ENCODE measurements around the gene LAYN.

Gene LAYN

DNA sequence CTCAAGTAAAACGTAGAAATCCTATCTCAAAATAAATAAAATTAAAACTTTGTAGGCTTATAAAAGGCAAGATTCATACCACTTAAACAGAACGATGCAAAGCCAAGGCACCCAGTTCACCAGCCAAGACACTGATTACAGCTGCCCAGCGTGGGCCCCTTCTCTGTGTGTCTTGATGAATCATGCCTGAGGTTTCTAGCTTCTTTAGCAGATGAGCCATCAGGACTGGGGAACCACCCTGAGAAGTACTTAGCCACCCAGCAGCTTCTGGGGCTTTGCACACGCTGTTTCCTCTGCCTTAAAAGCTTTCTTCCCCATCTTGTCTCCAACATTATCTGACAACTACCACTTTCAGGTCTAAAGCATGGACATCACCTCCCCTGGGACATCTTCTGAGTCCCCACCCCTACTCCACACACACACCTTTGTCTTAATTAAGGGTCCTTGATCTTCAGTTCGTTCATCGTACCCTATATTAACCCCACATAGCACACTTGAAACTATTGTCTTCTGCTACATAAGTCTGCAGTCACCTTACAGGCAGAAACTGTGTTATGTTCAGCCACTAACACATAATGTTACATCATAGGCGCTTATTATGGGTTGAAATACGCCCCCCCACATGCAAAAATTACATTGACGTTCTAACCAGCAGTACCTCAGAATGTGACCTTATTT lies 8.7 kb upstream of the LAYN start:
- DNase-seq, result no peak

DNA sequence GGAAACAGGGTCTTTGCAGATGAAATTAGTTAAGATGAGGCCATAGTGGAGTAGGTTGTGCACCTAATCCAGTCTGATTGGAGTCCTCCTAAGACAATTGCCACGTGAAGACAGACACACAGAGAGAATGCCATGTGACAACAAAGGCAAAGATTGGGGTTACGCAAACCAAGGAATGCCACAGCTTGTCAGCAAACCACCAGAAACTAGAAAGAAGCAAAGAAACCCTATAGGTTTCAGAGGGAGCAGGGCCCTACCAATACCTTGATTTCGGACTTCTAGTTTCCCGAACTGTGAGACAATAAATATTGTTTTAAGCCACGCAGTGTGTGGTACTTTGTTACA lies 8.2 kb upstream of the LAYN start:
- DNase-seq, result no peak

DNA sequence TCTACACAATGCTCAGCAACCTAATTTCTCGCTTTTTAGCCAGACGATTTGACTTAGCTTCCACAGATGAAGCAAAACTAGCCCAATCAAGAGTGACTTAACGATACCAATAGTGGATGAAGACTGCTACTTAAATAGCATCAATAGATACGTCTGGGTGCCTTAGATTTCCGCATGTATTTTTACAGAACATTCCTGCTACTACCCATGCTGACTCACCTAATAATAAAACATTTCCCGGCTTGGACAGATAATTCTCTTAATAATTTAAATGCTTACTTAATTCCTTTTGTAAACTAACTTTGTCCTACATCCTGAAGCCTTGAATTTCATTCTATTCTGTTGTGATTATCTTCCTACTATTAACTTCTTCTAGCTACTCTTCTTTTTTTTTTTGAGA lies 5.2 kb upstream of the LAYN start:
- DNase-seq, result no peak

DNA sequence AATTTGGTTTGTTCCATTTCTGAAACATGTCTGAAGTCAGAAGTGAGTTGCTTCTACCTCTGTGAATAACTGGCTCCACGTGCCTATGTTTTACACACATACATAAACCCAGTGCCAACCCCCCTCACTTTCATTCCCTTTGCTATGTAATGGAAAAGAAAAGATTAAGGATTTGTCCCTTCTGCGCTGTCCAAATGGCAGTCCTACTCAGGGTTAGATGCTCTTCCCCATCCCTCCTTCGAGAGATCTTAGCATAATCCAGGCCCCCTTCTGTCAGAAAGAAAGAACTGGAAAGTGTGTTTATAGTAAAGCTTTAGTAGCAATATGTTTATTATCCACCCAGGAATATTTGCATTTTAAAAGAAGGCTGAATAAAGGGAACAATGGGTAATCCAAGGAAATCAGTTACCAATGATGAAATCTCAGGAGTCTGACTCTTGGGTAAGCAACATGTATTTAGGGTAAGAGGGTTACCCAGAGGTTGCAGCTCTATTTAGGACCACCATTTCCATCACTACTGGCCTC lies 3.1 kb upstream of the LAYN start:
- no peak for DNase-seq

DNA sequence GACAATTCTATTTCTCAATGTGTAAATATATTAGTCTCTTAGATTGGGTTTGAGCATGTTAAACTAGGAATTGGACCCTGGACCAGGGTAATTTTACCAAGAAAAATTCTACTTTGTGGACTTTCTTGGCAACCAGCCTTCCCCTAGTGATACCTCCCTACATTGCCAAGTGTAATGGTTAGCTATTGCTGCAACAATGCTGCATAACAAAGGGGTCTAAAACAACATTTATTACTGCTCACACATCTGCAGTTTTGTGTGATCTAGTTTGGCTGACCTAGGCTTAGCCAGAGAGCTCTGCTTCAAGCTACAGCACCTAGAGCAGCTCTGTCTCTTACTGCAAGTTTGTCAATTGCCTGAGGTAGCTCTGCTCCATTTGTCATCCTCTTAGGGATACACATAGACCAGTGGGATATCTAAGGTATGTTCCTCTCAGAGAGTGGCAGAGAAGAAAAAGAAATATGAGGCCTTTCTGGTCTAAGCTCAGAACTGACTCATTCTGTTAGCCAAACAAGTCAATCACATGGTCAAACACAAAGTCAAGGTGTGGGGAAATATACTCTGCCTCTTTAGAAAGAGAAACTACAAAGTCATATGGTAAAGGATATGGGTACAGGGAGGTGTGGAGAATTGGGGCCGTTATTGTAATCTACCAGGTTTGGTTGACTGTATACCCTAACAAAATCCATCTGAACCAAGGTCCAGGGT lies 2.0 kb upstream of the LAYN start:
- no peak for DNase-seq

DNA sequence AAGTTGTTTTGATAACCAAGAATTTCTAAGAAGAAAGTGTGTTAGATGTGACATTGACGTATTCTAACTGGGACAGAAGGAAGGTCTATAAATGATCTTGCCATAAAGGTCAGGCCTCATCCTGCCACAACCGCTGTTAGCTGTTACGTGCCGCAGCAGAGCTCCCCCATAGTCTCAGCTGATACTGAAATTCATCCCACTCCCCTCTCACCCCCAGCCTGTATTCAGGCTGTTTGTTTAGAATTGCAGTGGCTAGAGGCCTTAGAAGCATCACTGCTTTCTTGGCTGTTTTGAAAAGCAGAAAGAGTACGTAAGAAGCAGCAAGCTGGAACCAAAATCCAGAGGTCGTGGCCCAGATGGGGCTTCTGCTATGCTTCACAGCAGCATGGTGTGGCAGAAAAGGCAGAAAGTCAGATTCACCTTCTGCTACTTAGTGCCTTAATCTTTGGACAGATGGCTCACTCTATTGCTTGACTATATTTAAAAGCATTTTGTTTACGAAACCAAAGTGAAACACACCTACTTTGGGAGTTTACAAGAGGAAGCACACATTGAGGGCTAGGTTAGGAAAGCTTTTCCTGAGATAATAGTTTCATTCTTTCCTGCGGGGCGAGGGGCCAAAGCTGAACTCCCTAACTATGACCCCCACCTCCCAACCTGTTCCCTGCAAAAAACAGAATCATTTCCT lies 950 bp upstream of the LAYN start:
- DNase-seq, result peak; percentile 36 to 69

DNA sequence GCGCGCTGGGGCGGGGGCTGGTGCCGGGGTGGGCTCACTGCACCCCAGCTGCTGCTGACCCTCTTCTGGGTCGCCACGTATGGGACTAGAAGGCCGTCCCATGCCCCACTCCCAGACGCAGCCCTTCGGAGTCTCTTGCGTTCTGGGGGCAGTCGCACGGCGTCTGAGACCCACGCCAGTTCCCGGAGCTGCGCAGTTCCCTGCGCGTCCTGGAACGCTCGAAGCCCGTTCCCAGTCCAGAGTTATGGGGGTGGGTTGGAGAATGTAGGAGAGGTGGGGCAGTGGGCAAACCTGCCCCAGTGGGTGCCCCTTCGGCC lies 375 bp downstream of the LAYN start:
- peak; percentile 43 to 44 for DNase-seq

DNA sequence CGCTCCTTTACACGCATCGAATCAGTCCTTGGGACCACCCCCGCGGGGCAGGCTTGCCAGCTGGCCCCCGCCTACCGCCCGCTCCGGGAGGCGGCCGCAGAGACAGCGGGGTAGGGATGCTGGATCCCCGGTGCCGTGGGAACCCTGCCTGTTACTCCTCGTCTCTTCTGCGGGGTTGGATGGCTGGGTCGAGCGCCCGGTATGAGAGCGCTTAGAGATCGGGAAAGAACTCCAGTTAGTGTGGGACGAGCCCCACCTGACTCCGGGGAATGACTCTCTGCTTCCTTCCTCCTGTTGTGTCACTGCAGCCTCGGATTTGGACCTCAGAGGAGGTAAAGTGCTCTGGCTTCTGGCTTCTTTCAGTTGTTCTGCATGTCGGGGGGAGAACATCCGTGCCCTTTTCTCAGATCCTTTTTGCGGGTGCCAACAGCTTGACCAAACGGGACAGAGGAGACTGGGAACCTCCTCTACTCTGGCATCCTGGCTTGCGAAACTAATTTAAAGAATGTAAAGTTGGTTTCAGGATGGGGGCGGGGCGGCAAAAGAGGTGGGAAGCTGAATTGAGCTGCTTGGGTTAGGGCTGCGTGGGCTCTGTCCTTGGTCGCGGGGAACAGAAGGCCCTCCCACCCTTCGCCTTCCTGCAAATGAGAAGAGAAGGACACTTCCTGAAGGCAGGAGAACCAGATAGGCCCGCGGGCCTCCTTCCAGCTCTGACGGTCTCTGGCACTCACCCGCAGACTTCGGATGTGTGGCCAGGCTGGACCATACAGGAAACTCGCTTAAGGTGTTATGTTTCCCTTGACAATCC lies 938 bp downstream of the LAYN start:
- DNase-seq, result peak in 1 of 2 experiments; percentile 35

DNA sequence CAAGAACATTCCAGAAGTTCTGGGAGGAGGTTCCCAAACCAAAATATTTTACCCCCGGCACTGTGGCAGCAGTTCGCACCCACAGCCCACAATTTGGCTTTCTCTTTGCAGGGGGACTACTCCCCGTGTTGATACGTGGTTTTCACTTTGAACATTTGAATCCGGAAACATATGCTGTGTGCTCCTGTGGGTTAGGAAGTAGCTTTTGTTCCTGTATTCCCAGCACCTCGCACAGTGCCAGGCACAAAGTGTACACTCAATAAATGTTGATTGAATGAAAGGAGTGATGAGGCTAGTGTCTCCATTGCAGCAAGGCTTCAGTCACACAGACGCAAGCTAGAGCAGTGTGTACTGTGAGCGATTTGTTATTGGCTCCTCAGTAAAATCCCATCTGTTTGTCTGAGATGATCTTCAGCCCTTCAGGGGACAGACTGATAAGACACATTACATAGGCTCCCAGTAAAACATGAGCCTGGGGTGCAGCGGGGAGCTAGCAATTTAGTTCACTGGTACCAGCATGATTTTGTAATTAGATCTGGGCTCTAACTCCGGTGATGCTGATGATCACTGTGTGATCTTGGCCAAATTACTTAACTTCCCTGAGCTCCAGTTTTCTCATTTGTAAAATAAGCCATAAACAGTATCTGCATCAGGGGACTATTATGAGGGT lies 2.2 kb downstream of the LAYN start:
- DNase-seq, result no peak

DNA sequence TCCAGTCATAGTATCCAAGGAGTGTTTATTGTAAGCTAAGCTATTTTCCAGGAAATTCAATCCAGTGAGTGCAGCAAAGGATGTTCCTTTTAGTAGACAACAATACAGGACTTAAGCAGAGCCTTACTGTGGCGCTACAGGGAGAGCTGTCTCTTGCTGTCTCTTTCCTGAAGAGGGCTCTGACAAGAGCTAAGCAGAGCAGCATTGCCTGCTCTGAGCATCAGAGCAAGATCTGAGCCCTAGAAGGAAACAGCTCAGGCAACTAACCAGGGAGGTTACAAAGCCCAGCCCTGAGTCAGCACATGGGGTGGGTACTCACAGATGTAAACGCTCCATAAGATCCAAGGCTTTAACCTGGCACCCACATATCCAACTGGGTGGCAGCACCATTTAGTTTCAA lies 8.0 kb downstream of the LAYN start:
- DNase-seq, result peak; percentile 28 to 85

DNA sequence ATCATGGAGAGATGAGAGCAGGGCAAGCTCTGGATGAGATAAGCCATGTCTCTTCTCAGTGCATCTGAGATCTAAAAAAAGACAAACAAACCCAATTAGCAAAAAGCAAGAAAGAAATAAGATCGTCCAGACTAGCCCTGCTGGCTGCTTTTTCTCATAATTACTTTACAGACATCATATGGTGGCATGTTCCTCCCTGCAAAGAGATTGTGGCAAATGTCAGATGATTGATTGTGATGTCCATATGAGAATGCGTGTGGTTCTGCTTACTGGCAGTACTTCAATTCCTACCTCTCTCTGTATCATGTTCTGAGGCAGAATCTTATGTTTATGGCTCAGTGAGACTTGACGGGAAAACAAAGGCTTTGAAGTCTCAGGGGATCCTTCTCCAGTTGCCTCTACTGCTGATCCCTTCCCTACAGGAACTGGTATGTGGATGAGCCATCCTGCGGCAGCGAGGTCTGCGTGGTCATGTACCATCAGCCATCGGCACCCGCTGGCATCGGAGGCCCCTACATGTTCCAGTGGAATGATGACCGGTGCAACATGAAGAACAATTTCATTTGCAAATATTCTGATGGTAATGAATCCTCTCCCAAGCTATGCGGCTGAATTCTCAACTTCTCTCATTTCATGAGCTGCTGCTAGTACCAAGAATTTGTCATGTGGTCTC lies 8.8 kb downstream of the LAYN start:
- no peak for DNase-seq

DNA sequence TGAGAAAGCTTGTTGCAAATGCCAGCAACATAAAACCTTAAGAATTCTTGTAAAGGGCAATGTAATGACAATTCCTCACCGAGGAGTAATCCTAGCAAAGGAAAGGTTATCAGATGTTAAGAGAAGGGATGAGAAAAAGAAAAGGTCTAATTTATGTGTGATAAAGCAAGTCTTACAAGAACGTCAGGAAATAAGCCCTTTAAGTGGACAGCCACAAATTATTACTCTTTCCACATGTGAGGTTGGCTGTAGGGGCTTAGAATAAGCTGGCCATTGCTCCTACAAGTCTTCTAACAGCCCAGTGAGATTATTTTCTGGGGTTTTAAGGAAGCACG lies 9.3 kb downstream of the LAYN start:
- DNase-seq, result no peak

DNA sequence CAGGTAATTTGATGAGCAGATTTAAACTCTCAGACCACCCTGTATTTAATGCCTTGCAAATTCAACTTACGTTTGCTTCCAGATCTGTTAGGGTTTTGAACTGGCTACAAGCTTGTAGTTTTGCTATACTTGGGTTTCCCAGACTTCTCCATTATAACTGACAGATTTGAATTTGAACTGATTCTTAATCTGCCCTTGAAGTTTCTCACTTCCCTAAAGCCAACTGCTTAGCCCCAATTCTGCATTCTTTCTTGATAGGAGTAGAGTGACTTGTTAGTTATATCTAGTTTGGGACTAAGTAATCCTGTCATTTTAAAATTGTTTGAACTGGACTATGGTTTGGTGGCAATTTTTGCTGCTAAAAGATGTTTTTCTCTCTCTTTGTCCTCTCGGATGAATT lies 9.7 kb downstream of the LAYN start:
- no peak for DNase-seq

DNA sequence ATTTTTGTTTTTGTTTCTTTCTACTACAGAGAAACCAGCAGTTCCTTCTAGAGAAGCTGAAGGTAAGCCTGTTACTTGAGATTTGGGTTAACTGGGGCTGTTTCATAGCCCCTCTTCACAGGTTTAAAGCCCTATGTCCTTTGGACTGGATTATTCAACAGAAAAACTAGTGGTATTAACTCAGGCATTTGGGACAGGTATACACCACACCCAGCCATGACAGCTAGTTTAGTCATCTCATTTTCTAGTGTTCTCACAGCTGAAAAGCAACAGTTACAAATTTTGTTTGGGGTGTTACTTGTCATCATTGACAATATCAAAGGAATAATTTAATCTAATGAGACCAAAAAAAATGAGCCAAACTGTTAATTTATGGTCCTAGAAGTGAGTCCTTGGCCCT lies 14.0 kb downstream of the LAYN start:
- DNase-seq, result no peak

DNA sequence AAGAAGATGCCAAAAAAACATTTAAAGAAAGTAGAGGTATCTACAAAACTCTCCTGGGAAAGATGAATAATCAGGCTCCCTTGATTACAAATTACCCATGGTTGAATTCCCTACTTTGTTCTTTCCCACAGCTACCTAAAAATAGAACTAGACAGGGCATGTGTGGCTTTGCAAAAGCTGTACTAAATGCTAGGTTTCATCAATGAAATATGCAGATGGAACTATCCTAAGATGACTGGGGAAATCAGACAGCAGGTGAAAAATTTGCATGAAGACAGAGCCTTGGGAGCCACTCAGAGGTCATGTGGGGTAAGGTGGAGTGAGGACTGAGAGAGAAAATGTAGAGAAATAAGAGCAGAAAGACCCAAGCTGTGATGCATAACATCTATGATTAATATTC lies 14.7 kb downstream of the LAYN start:
- DNase-seq, result no peak

DNA sequence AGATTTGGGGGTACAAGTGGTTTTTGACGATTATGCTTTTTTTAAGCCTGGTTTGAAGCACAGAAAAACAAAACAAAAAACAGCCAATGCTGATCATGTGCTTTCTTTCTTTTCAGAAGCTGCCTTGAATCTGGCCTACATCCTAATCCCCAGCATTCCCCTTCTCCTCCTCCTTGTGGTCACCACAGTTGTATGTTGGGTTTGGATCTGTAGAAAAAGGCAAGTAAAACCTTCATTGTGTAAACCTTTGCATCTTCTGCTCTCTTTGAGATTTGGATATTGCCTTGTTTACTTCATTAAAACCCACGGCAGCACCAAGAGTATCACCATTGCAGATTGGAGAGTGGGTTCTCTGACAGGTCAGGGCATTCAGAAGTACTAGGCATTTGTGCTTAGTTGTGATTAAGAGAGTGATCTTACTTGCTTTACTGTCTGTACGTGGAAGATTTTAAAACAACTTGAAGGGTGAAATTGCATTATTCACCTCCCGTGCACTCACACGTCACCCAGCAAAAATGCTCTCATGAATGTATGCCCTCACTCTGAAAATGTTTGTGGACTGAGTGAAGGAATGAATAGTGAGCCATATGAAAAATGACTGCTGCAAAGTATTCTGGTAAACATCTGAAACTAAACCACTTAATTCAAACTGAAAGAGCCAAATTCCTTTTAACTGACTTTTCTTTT lies 17.0 kb downstream of the LAYN start:
- no peak for DNase-seq

DNA sequence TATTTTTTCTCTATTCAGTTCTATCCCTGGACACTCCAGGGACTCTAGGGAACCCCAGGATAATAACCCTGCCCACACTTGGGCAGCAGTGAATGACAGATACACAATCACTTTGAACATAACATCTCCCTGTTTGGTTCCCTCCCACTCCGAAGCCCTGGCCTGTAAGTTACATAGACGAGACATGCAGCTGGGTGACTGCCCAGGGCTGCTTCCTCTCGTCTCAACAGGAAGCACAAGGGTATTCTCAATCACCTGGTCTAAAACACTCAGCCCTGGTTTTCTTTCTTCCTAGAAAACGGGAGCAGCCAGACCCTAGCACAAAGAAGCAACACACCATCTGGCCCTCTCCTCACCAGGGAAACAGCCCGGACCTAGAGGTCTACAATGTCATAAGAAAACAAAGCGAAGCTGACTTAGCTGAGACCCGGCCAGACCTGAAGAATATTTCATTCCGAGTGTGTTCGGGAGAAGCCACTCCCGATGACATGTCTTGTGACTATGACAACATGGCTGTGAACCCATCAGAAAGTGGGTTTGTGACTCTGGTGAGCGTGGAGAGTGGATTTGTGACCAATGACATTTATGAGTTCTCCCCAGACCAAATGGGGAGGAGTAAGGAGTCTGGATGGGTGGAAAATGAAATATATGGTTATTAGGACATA lies 19.4 kb downstream of the LAYN start:
- no peak for DNase-seq

DNA sequence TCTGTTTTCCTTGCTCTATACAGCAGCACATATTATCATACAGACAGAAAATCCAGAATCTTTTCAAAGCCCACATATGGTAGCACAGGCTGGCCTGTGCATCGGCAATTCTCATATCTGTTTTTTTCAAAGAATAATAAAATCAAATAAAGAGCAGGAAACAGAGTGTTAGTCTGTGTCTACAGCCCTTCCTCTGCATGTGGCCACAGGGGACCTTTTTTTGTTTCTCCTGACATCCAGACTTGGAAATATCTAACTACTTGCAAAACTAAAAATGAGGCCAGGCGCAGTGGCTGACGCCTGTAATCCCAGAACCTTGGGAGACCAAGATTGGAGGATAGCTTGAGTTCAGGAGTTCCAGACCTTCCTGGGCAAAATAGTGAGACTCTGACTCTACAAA lies 20.3 kb downstream of the LAYN start:
- no peak for DNase-seq

DNA sequence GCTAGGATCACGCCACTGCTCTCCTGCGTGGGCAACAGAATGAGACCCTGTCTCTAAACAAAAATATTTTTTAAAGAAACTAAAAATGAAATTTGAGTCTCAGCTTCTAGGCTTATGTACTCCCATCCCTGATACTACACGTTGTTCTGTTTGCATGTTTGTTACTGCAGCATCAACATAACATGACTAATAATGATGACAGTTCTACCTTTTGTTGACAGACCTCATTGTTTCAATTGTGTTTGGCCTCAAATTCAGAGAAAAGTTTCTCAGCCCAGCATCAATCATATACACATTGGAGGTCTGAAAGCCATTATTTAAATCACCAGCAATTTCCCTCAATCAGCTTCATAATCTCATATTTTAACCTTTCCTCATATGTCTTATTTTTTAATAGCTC lies 20.8 kb downstream of the LAYN start:
- no peak for DNase-seq

DNA sequence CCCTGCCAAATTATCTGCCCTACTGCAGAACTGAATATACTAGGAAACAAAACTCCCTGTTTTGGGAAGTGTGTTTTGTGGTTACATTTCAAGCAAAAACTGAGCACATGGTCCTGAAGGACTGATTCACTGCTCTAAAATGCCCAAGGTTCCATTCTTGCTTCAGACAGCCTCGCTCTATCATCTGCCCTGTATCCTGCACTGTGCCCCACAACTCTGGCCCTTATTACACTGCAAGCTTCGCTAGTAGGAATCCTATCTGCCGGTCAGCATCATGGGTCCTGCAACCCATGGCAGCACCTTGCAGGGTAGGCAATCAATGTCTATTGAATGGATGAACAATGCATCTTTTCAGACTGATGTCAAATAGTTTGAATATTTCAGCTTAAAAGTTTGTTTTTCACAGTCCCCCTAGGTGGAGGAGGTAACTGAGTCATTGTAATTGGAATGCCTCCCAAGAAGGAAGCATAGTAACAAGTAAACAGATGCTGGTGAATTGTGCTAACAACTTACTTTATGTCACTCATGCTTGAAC lies 21.3 kb downstream of the LAYN start:
- no peak for DNase-seq

Data from NCI-H524 (cell line).